ENCODE data around the gene MGRN1.

Gene MGRN1

GRCh38 chr16:4689864-4690704 lies 65.5 kb downstream of the MGRN1 start:
- DNase-seq: no peak

DNA sequence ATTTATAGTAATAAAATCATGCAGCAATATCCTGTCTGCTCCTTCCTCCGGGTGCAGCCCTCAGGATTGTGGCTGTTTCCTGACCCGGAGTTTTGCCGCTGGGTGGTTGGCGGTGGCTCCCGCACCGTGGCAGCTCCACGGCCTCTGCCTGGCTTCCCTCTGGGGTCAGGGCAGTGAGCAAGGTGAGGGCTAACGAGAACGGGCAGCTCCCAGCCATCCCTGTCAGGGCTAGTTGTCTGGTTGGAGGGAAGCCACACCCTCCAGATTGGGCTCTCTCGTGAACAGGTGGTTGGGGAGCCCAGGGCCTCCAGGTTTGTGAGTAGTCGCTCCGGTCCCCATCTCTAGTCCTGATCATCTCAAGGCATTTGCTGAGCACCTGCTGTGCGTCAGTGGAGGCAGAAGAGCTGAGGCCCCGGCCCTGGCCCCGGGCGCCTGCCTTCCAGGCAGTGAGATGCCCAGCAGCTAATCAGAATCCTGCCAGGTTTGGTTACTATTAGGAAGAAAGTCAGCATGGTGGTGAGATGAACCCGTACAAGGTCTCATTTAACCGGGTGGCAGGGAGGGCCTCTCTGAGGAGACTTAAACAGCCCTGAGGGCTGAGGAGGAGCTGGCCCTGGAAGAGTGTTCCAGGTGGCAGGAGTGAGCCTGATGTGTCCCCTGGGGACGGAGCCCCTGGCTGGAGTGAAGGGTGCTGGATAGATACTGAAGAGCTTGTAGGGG lies 66.5 kb downstream of the MGRN1 start:
- no peak for DNase-seq

DNA sequence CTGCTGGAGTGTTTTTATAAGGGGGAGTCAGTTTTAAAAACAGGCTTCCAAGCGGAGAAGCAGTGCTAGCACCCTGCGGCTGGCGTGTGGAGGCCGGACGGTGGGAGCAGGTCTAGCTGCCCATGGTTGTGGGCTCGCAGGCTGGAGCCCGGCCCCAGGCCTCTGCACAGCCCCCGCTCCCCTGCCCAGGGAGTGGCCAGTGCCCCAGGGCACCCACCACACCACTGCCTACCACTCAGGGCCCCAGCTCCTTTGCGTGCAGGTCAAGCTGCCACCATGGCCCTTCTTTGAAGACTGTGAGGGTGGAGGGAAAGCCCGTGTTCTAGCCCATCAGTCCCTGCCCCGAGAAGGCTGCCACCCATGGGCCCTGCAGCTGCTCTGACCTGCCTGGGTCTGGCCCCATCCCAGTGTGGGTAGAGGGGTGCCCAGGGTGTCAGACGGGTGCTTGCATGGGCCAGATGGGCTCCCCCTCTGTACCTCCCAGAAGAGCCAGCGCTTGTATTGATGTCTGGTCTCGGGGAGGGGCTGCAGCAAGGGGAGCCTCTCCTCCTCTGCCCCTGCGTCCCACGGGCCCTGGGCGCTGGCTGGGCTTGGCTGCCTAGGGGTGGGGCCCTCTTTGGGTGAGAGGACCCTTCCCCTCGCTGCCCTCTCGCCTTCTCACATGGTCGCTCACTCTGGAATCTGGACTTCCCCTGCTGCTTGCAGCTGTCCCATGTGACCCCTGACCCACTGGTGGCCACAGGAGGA lies 67.2 kb downstream of the MGRN1 start:
- DNase-seq: no peak

DNA sequence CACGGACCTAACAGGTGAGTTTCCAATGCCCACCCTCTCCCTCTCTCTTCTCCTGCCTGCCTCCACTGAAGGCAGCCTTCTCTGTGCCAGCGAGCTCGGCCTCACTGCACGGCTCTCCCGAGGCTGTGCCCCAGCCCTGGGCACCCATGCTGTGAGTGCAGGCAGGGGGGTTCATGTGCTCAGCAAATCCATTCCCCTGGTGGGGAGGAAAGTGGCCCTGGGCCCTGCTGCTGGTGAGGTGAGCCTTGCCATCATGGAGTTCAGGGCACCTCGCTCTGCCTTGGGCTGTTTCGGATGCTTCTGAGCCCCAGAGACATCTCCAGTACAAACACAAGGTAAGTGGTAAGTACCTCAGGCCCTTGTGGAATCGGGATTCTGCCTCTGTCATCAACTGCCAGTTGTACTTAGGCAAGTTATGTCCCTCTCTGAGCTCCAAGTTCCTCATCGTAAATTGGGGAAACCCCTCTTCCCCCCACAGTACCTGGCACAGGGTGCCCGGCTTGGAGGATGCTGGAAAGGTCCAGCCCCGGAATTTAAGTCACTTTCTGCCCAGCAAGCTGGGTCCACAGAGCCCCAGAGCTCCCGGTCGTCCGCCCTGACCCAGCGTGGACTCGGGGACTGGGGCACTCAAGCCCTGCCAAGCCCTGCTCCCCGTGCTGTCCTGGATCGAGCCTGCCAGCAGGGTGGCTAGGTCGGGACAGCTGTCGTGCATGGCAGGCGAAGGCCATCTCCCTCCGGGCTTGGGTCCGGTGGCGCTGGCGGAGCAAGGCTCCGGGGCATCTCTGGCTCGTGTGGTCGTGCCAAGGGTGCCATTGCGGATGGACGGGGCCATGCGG lies 68.1 kb downstream of the MGRN1 start:
- DNase-seq: no peak

DNA sequence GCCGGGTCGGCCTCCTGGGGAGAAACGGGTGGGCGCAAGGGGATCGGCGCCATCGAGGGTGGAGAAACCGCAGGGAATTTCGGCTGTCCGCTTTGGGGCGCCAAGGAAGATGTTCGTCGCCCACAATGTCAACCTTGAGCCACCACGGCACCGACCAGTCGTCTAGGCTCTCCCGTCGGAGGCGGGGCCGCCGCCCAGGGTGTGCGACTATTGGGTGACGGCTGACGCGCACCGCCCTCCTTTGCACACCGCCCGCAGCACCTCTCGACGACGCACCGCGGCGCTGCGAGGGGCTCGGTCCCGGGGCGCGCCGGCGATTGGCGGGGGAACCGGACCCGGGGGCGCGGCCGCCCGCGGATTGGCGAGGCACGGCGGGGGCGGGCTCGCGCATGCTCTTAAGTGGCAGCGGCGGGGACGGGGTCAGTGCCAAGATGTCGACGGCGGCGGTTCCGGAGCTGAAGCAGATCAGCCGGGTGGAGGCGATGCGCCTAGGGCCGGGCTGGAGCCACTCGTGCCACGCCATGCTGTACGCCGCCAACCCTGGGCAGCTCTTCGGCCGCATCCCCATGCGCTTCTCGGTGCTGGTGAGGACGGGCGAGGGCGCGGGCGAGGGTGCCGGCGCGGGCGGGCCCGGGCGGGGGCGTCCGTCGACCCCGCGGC lies 68.8 kb downstream of the MGRN1 start, which contains the start of gene NUDT16L1:
Gene NUDT16L1 (plus strand): TSS at position 267 of the 660 bp plus-strand sequence. CDS start 165 bp downstream, at position 432.
- peak; percentile 94 for DNase-seq

DNA sequence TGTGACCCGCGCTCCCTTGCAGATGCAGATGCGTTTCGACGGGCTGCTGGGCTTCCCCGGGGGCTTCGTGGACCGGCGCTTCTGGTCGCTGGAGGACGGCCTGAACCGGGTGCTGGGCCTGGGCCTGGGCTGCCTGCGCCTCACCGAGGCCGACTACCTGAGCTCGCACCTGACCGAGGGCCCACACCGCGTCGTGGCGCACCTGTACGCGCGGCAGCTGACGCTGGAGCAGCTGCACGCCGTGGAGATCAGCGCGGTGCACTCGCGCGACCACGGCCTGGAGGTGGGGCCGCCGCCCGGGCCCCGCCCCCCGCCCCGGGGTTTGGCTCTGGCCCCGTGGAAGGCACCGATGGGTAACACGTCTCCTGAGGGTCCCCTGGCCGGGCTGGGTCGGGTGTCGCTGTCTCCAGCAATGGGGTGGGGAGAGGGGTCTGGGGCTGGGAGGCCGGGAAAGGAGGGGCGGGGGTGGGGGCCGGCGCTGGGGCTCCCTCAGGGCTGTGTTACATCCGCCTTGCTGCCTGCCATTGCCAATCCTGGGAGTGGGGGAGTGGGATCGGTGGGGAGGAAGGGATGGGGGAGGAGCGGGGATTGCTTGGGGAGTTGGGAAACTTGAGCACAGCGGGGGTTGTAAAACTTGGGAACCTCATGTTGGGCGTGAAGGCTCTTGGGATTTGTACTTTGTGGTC lies 69.5 kb downstream of the MGRN1 start:
- DNase-seq: peak; percentile 54

DNA sequence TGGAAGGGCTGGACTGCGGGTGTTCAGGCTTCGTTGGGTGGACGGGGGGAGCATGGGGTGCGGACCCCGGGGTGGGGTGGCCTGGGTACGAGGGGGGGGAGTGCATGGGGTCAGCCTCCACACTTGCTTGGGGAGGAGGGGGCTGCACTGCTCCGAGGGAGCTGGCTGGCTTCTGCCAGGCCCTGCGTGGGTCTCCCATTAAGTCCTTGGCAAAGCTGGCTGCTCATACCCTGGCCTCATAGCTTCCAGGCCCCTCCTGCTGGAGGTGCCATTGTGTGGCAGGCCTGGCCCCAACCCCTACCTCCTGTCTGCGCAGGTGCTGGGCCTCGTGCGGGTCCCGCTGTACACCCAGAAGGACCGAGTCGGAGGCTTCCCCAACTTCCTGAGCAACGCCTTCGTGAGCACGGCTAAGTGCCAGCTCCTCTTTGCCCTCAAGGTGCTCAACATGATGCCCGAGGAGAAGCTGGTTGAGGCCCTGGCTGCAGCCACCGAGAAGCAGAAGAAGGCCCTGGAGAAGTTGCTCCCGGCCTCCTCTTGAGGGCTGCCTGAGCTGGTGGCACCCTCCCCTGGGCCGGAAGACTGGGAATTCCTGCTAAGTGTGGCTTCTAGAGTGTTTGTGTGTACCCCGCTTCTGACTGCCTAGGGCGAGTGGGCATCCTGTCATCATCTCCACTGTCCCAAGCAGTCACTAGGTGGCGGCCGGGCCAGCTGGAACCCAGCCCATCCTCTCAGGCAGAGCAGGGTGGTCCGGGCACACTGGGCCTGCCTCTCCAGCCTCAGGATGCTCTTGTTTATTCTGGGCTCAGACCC lies 70.2 kb downstream of the MGRN1 start:
- DNase-seq: no peak

DNA sequence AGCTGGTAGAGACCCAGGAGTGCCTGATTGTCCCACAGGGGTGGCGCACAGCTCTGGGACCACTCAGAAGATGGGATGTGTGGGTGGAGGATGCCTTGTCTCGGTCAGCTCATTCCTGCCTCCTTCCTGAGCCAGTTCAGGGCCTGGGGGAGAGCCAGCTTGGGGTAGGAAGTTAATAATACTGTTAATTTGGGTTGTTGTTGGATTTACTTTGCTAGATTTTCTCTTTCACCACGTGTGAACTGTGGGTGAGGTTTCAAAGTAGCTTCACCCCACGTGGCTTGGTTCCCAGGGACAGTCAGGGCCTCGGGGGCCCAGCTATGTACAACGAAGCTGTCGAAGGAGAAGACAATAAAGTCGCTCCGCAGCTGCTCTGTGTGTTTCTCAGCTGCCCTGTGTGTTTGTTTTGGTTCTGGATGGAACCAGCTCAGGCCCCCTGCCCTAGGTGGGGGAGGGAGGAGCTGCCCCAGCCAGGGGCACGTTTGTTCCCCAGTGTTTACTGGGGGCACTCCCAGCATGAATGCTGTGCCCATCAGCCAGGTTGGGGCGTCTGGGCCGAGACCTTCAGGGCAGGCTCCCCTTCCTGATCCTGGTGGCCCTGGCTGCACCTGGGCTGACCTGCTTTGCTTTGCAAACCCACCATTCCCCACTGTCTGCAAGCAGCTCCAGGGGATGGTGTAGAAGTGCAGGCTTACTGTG lies 71.0 kb downstream of the MGRN1 start:
- DNase-seq: no peak

DNA sequence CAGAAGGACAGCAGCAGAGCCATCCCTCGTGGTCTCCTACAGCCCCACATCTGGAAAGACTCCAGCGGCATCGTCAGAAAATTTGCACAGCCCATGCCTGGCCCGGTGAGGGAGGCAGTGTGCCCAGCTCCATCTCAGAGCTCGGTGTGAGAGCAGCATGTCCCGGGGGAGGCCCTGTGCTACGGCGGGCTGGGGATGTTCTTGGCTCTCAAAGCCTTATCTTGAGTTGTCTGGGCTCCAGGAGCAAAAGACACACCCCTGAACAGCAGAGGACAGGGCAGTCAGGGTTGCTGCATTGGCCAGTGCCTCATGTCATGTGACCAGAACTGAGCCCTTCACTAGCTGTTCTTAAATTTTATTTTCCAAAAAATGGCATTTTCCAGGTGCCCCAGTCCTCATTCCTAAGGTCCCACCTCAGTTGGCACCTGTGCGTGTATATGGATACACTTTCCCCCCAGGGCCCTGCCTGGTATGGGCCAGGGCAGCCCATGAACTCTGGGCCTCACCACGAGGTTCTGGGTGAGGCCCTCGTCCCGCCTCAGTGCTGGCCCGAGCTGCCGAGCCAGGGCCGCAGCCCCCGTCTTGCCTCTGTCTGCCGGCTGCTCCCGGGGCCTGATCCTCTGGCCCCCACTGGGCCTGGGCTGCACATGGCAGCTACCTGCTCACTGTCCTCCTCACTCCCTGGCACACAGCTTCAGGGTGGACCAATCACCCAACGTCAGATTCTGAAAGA lies 71.7 kb downstream of the MGRN1 start:
- DNase-seq: no peak

DNA sequence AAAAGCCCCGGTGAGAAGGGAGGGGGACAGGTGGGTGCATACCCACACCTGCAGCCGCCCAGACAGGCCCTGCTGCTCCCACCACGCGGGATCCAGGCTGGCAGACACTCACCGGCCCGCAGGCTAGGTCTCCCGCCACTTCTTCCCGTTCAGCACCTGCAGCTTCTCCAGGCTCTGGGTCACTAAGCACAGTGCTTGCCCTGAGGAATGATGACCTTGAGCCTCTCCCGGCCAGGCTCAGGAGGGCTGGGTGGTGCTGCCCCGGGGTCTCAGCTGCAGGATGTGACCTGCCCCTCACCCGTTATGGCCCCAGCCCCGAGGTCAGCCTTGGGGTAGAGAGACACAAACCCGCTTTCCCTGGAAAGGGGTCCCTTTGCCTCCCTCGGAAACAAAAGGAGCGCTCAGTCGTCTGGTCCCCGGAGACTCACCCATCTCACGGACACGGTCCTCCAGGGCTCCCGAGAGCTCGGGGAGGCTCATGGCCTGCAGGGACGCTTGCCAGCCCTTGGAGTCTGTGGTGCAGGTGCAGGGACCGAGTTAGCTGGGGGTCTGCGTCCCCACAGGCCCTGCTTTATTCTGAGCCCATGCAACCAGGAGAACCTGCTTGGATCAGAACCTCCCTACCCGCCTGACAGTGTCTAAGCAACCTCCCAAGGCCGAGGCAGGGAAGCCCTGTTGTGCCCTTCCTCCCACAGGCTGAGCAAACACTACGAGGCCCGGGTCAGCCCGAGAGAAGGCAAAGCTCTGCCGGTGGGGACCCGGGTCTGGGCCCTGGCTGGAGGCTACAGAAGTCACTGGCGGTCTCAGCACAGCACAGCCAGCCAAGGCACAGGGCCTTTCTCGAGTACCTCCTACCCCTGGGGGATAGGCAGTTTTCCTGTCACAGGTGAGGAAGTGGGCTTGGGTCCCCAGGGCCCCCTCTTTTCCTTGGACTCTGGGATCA lies 72.5 kb downstream of the MGRN1 start:
- DNase-seq: no peak

DNA sequence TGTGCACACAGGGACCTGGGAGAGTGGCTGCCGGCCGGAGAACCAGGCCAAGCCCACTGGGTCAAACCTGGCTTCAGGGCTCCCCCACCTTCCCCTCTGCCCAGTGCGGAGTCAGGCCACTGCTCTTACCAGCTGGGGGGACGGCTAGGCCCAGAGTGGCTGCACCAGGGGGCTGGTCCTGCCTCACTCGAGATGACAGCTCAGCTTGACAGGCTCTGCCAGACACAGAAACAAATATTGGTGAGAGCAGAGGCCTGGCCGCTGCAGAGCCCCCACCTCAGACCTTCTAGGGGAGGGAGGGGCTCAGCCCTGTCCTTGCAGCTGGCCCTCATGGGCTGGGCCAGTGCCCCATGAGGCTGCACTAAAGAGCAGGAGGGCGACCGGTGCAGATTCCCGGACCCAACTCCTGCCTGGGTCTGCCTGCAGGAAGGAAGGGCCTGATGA lies 73.2 kb downstream of the MGRN1 start:
- no peak for DNase-seq

DNA sequence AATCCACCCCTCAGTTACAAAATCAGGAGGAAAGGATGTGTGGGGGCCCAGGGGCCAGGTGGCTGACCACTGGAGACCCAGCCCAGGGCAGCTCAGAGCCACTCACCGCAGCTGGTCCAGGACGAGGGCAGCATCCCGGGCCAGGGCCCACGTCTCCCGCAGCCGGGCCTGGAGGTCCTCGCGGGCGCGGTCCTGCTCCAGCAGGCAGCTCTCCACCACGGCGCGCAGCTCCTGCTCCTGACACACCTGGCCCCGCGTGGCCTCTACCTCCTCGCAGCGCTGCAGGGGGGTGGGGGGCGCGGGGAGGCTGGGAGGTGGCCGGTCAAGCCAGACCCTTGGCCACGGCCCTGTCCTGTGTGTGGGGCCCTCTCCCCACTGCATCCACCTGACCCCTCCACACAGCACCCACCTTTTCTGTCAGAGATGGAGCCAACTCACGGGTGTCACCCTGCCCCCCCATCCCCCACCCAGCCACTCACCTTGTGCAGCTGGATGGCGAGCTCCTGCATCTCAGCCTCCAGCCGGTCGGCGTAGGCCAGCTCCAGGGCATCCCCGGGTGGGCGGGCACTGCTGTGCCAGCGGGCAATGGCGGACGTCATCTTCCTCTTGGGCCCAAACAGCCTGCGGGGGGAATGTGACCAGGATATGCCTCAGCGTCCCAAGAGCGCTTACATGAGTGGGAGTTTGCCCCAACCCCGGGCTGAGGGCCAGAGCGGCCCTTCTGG lies 73.9 kb downstream of the MGRN1 start:
- DNase-seq: no peak

DNA sequence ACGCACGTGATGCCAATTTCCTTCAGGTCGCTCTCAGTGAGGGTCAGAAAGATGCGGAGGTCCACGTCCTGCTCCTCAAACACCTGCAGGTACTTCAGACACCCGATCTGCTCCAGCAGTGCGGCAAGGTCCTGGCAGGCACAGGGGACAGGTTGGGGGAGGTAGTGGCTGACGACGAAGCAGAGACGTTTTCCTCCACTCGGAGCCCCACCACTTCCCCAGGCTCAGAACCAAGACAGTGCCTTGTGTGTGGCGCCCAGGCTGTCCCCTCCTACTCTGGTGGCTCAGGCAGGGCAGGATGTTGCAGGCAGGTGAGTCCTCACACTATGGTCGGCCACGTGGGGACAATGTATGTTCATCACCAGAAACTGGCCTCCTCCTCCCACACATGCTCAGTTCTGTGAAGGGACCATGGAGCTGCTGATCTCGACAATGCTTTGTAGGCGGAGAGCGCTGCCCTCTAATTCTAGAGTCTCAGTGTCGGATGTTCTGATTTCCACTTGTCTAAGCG lies 74.5 kb downstream of the MGRN1 start:
- no peak for DNase-seq

DNA sequence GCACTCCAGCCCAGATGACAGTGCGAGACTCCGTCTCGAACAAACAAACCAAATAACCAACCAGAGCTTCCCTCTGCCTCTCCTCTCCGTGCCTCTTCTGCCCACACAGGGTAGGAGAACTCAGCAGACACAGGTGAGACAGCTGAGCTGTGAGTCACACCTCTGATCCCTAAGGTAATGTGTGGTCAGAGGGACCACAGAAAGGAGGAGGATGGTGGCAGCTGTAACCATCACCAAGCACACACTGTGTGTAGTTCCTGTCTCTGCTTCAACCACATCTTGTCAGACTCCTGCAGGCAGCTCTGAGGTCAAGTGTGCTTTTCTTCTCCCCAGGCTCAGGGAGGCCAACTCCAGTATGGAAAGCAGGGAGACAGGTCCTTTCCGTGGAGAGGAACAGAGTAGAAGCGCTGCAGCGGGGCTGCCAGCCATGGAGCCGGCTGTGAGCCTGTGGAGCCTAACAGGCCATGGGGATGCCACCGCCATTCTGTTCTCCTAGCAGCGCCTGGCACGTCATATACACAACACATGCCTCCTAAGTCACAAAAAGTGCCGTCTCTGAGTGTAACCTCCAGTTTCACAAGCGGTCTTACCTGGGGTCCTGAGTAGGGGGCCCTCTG lies 75.9 kb downstream of the MGRN1 start:
- DNase-seq: no peak

- DNase-seq: no peak
These were observed 76.5 kb downstream of the MGRN1 start for GRCh38 chr16:4700997-4701743.
